GM23248 (cell line): ENCODE results near the gene SLC6A18. TPM values are rescaled to one million over a fixed set of nuclear protein-coding genes. Genes with fewer than 3 reads are reported as not detected.

Source experiments
- DNase-seq: peaks from one replicate; pipeline ENCODE4 v3.0.0-alpha.2; 2015
- H2AFZ ChIP-seq: fragments of 200-600 bp; sonication (generic); 2 replicates; pipeline ENCODE4 v1.6.1; 2016; ENCODE audit warnings: antibody characterized with exemption
- H3F3A ChIP-seq: fragments of 200-600 bp; sonication (generic); 2 replicates; pipeline ENCODE4 v1.6.1; 2016; ENCODE audit warnings: mild to moderate bottlenecking, antibody characterized with exemption, mixed run types; ENCODE audit not compliant: insufficient read depth
- H3K27ac ChIP-seq: fragments of 200-600 bp; sonication (generic); 2 replicates; pipeline ENCODE4 v1.5.1; 2016; ENCODE audit warnings: mild to moderate bottlenecking
- H3K27me3 ChIP-seq: fragments of 200-600 bp; sonication (generic); replicated peaks from 2 replicates; pipeline ENCODE4 v1.6.1; 2016; ENCODE audit warnings: mild to moderate bottlenecking; ENCODE audit not compliant: insufficient read depth
- H3K36me3 ChIP-seq: fragments of 200-600 bp; sonication (generic); 2 replicates; pipeline ENCODE4 v1.6.1; 2016; ENCODE audit warnings: low read depth, mild to moderate bottlenecking
- H3K4me1 ChIP-seq: fragments of 200-600 bp; sonication (generic); 2 replicates; pipeline ENCODE4 v1.6.1; 2016; ENCODE audit warnings: mild to moderate bottlenecking; ENCODE audit not compliant: insufficient read depth
- H3K4me2 ChIP-seq: fragments of 200-600 bp; sonication (generic); one replicate; pipeline ENCODE4 v1.6.1; 2016; ENCODE audit warnings: mild to moderate bottlenecking; ENCODE audit not compliant: unreplicated experiment
- H3K4me3 ChIP-seq: fragments of 200-600 bp; sonication (generic); 2 replicates; pipeline ENCODE4 v1.5.1; 2016; ENCODE audit warnings: mild to moderate bottlenecking
- H3K79me2 ChIP-seq: fragments of 200-600 bp; sonication (generic); 2 replicates; pipeline ENCODE4 v1.6.1; 2016; ENCODE audit warnings: mild to moderate bottlenecking; ENCODE audit not compliant: insufficient read depth
- H3K9ac ChIP-seq: fragments of 200-600 bp; sonication (generic); 2 replicates; pipeline ENCODE4 v1.6.1; 2016; ENCODE audit warnings: mild to moderate bottlenecking
- H3K9me2 ChIP-seq: fragments of 200-600 bp; sonication (generic); 2 replicates; pipeline ENCODE4 v1.6.1; 2016; ENCODE audit warnings: mixed run types, mild to moderate bottlenecking, moderate library complexity; ENCODE audit not compliant: insufficient read depth
- H3K9me3 ChIP-seq: fragments of 200-600 bp; sonication (generic); one replicate; pipeline ENCODE4 v1.6.1; 2017; ENCODE audit warnings: low read depth
- H4K20me1 ChIP-seq: fragments of 200-600 bp; sonication (generic); 2 replicates; pipeline ENCODE4 v1.6.0; 2016; ENCODE audit not compliant: insufficient read depth
- EZH2 ChIP-seq: fragments of 200-600 bp; sonication (generic); IDR thresholded peaks from 2 replicates; pipeline ENCODE4 v1.6.1; 2018; ENCODE audit warnings: antibody characterized with exemption, mild to moderate bottlenecking; ENCODE audit not compliant: insufficient read depth, poor library complexity, severe bottlenecking
- EZH2phosphoT487 ChIP-seq: fragments of 200-600 bp; sonication (generic); IDR thresholded peaks from 2 replicates; pipeline ENCODE4 v1.6.1; 2018; ENCODE audit warnings: antibody characterized with exemption, moderate library complexity, mild to moderate bottlenecking, low read depth; ENCODE audit not compliant: insufficient read depth
- WGBS, 2 experiments: methylation state at CpG; one replicate each; pipeline ENCODE4 v1.1.6; 2015 to 2017; ENCODE audit warnings: low lambda C conversion rate in 2 of 2, low coverage in 1 of 2; ENCODE audit errors: missing lambda C conversion rate in 2 of 2; 5-methylcytosine and 5-hydroxymethylcytosine counted together
- in situ Hi-C: fragments of 300-500 bp; cut with MboI; formaldehyde crosslinking; loops from 2 replicates; pipeline ENCODE4 v1.15.0; 2020
- polyA plus RNA-seq: library from polyadenylated mRNA; unstranded; fragments of >200 nt; fragmentation: Nextera tagmentation; extraction: Ambion mirVana; gene quantifications from 2 replicates; pipeline ENCODE4 v1.2.1, GENCODE V29; 2016
- total RNA-seq: library from RNA; depleted of rRNA; stranded (reverse); fragments of >200 nt; shearing (Covaris generic); gene quantifications from 2 replicates; pipeline ENCODE4 v1.2.3, GENCODE V29; 2014

The SLC6A18 gene
- total and polyA plus RNA-seq, 2 experiments from 2014 or later, result not detected

- H3K79me2 ChIP-seq, result no peaks in the 10 kb centered on the region
- H3K36me3 ChIP-seq, result no peaks in the 10 kb centered on the region
- H3K4me2 ChIP-seq, result no peak overlapping the region
- no peak overlapping the region for H3K27ac ChIP-seq
- no peak overlapping the region for H2AFZ ChIP-seq
- H3K27me3 ChIP-seq, result peaks cover 14% of the 10 kb centered on the region
- no peaks in the 10 kb centered on the region for H3F3A ChIP-seq
- H4K20me1 ChIP-seq, result no peaks in the 10 kb centered on the region
- no peaks in the 10 kb centered on the region for H3K4me1 ChIP-seq
- H3K9ac ChIP-seq, result no peak overlapping the region
- no peak for TF ChIP-seq EZH2phosphoT487
- no peak for TF ChIP-seq EZH2
- H3K9me3 ChIP-seq, result no peaks in the 10 kb centered on the region
- in situ Hi-C loops, result no loop called here
- WGBS, 2 experiments, result 26 to 46% methylated on average over 2 of the region's 2 CpGs
- no peak for DNase-seq
- H3K9me2 ChIP-seq, result no peaks in the 10 kb centered on the region
- H3K4me3 ChIP-seq, result no peak overlapping the region
These were observed 15.7 kb upstream of the SLC6A18 start for GRCh38 chr5:1209489-1209852.

DNA sequence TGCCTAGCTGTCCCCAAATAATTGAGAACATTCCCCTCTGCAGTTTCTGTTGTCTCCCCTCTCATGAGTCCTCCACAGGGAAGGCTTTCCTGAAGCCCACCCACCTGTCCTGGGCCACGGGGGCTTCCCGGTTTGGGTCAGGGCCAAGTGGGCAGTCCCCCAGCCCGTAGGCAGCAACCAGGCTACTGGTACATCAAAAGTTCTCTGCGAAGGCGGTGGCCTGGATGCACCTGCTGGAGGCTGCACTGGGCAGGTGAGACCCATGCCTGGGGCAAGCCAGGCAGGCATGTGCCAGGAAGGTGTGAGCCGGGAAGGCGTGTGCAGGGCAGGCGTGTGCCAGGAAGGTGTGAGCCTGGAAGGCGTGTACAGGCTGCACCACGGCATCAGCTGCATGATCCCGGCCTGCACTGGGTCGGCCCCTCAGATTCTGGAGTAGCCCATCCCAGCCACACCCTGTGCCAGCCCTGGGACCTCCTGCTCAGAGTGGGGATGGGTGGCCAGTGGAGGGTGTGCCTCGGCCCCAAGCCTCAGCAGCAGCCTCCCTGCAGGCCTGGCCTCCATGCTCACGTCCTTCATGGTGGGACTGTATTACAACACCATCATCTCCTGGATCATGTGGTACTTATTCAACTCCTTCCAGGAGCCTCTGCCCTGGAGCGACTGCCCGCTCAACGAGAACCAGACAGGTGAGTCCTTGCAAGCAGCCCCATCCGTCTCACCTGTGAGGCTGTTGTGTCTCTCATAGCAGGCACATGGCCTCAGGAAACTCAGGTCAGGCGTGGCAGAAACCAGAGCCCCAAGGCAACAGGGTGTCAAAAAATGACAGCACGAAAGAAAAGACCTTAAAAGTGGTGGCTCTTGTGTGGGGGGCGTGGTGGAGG lies 15.0 kb upstream of the SLC6A18 start:
- Histone ChIP-seq H3K27me3 (peaks cover 11% of the 10 kb centered on the region), H3K4me1 (no peaks in the 10 kb centered on the region), H3K4me2 (no peak overlapping the region), H2AFZ (no peak overlapping the region), H3K27ac (no peak overlapping the region), H3K9me2 (no peaks in the 10 kb centered on the region), H3F3A (no peaks in the 10 kb centered on the region), H4K20me1 (no peaks in the 10 kb centered on the region), H3K9me3 (no peaks in the 10 kb centered on the region), H3K4me3 (no peak overlapping the region), H3K9ac (no peak overlapping the region), H3K36me3 (no peaks in the 10 kb centered on the region), H3K79me2 (no peaks in the 10 kb centered on the region)
- WGBS, 2 experiments, result 36 to 53% methylated on average over 18 to 21 of the region's 21 CpGs
- in situ Hi-C loops, result no loop called here
- DNase-seq, result no peak
- TF ChIP-seq EZH2 (no peak), EZH2phosphoT487 (no peak)

GRCh38 chr5:1210832-1211251 lies 14.3 kb upstream of the SLC6A18 start:
- no peak overlapping the region for H2AFZ ChIP-seq
- no peaks in the 10 kb centered on the region for H3K79me2 ChIP-seq
- no peak for TF ChIP-seq EZH2
- no peak for TF ChIP-seq EZH2phosphoT487
- no peak overlapping the region for H3K27ac ChIP-seq
- no peak overlapping the region for H3K9ac ChIP-seq
- no peaks in the 10 kb centered on the region for H3K4me1 ChIP-seq
- peaks cover 4% of the 10 kb centered on the region; the same call in 1 of the 2 replicates for H3K27me3 ChIP-seq
- H3K9me2 ChIP-seq, result no peaks in the 10 kb centered on the region
- H3K4me2 ChIP-seq, result no peak overlapping the region
- in situ Hi-C loops, result no loop called here
- no peaks in the 10 kb centered on the region for H3K9me3 ChIP-seq
- no peak for DNase-seq
- H3K4me3 ChIP-seq, result no peak overlapping the region
- no peaks in the 10 kb centered on the region for H4K20me1 ChIP-seq
- no peaks in the 10 kb centered on the region for H3K36me3 ChIP-seq
- 56 to 61% methylated on average over 16 to 20 of the region's 21 CpGs for WGBS, 2 experiments
- no peaks in the 10 kb centered on the region for H3F3A ChIP-seq

GRCh38 chr5:1211701-1212100 lies 13.5 kb upstream of the SLC6A18 start:
- DNase-seq, result no peak
- 81 to 83% methylated on average over 9 of the region's 9 CpGs for WGBS, 2 experiments

More at GRCh38 chr5:1211701-1212100, 13.5 kb upstream of the SLC6A18 start:
- H3K27ac ChIP-seq, result no peak overlapping the region
- H2AFZ ChIP-seq, result no peak overlapping the region
- H3K9me3 ChIP-seq, result no peaks in the 10 kb centered on the region
- H3K4me1 ChIP-seq, result no peaks in the 10 kb centered on the region
- no peaks in the 10 kb centered on the region for H3K36me3 ChIP-seq
- H4K20me1 ChIP-seq, result no peaks in the 10 kb centered on the region
- H3K9ac ChIP-seq, result no peak overlapping the region
- H3K4me2 ChIP-seq, result no peak overlapping the region
- in situ Hi-C loops, result no loop called here
- H3K27me3 ChIP-seq, result peaks cover 4% of the 10 kb centered on the region; the same call in 1 of the 2 replicates
- H3F3A ChIP-seq, result no peaks in the 10 kb centered on the region
- H3K79me2 ChIP-seq, result no peaks in the 10 kb centered on the region
- no peak overlapping the region for H3K4me3 ChIP-seq
- no peaks in the 10 kb centered on the region for H3K9me2 ChIP-seq
- TF ChIP-seq EZH2 (no peak), EZH2phosphoT487 (no peak)
